Daoy (cell line): ENCODE measurements around the gene TPR. TPM values are rescaled to one million over a fixed set of nuclear protein-coding genes. Genes with fewer than 3 reads are reported as not detected.
"Not testable (repeated sequence)": the region's sequence is repeated elsewhere in the genome, so short reads cannot be mapped to it uniquely, and the experiment has no call there.

Experiments used
- DNase-seq: peaks from one replicate; pipeline ENCODE4 v3.0.0-alpha.2; 2015; ENCODE audit warnings: low read depth
- total RNA-seq: library from RNA; depleted of rRNA; stranded (reverse); fragments of >200 nt; shearing (Covaris generic); gene quantifications from 2 replicates; pipeline ENCODE4 v1.2.3, GENCODE V29; 2014; rRNA removed

The TPR gene
- total RNA-seq = 75.1 and 109 TPM in 2 replicates

DNA sequence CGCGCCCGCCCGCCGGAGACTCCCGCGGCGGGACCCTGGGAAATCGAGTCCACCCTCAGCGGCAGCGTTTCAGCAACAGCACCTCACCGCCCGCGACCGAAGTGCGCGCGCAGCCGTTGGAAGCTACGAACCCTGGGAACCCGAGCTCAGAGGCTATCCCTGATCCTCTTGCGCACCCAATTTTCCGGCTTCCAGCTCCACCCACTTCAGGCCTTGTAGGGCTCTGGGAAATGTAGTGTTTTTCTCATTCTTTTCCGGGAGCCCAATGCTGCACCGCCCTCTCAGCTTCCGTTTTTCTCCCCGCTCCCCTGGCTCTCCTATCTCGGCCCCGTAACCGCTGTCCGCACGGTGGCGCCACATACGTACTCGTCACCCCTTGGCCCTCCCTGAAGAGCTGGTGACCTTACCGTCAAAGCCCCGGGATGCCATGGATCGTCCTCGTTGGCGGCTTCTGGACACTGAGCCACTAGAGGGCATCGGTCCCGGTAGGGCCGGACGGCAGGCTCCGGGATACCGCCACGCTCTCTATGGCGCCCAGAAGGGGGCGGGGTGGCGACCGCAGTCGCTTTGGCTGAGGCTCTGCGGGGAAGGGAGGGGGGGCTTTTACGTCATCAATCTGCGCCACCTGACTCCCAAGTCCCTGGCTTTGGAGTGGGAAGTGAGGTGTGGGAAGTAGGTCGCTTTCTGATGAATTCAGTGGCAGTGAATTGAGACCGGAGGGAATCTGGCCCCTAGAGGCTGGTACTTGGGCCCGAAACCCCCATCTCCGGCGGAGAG lies at the start of gene TPR, which contains the start of gene ODR4:
TSS of gene TPR (minus strand) at position 102 of the 777 bp plus-strand sequence. CDS start 225 bp downstream, outside the sequence.
TSS of gene ODR4 (plus strand) at position 687 of the 777 bp plus-strand sequence. CDS start 3,948 bp downstream, outside the sequence.
- peak; percentile 99 for DNase-seq

DNA sequence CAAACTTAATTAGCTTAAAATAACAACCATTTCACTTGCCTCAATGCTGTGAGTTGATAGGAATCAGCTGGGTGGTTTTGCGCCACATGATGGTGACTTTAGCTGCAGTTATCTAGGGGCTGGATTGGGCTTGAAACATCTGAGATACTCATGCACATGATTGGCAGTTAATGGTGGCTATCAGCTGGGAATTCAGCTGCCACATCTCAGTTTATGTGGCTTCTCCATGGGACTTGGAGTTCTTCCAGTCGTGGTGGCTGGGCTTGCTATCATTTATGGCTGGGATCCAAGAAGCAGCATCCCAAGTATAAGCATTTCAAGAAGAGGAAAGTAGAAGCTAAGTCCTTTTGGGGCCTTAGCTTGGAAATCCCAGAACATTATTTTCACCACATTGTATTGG lies 49.5 kb upstream of the TPR start:
- DNase-seq = no peak

DNA sequence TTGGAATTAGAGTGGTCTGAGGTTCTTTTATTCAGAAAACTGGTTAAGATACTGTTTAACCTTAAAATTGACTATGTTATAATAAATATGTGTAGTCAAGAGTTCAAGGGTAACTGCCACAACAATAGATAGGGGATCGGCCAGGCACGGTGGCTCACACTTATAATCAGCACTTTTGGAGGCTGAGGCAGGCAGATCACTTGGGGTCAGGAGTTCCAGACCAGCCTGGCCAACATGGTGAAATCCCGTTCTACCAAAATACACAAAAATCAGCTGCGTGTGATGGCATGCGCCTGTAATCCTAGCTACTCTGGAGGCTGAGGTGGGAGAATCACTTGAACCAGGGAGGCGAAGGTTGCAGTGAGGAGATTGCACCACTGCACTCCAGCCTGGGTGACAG lies 46.4 kb upstream of the TPR start:
- no peak for DNase-seq

DNA sequence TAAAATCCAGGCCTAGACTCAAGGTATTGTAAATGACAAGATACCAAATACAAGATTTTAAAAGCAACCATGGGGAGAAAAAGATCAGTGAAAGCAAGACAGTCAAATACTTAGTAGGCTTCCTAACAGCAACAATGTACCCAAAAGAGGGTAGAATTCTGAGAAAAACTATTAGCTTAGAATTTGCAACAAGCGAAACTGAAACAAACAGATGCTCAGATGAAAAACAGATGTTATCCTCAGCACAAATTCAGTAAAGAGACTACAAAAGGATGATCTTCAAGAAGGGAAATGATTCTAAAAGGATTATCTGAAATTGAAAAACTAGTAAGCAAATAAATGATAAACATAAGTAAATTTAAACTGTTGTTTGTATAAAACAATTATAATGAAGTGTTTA lies 45.9 kb upstream of the TPR start:
- DNase-seq = no peak

DNA sequence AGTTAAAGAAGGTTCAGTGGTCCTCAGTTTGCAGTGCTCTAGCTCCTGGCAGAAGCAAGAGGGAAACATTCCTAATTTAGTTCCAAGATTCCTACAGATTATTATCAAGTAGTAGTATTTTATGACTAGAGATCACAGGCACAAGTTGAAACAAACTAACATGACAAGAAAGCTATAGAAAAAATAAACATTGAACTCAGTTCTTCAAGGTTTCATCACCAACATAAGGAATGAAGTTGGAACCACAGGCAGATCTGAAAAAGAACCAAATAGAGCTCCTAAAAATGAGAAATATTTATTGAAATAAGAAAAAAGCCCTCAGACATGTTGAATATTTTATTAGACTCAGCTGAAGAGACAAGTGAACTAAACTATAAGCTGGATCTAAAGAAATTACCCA lies 45.3 kb upstream of the TPR start:
- no peak for DNase-seq

DNA sequence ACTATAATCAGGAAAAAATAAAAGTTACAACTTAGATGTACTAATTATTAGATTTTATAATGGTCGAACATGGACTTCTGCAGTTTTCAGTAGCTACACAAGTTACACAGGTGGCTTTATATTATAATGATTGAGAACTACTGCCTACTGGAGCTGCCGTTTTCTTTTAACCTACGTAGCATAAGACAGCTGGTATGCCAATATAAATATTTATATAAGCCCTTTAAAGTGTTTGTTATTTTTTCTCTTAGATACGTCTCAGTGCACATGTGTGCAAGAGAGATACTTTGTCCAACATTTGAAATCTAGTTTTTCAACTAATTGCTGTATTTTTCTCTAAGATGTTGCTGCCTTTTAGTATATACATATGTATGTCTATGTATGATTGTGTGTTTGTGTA lies 43.5 kb upstream of the TPR start:
- no peak for DNase-seq

DNA sequence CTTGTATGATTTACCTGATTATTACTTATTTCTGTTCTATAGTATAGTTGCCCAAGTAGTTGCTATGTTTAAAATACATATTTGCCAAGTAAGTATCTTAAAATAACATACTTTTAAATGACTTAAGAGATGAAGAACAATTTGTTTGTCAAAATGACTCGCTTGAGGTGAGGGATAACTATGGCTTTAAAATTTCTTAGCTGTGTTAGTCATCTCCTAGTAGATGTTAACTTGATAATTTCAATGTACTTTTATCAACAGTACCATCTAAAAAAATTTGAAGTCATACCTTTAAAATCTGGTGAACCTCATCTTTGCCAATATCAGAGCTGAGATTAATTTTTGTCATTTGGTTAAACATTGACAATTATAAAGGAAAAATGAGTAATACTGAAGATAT lies 38.3 kb upstream of the TPR start:
- no peak for DNase-seq

DNA sequence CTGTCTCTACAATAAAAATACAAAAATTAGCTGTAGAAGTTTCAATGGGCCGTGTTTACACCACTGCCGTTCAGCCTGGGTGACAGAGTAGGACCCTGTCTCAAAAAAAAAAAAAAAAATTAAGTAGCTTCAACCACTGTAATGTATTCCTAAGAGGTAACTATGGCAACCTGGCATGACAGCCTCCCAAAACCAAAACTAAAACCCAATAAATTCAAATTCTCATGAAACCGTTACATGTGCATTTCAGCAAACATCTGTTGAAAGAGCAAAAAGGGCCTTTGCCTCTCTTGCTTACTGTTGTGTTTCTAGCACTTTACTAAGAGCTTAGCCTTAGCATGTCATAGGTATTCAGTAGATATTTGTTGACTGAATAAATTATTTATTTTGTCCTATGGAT lies 34.0 kb upstream of the TPR start:
- no peak for DNase-seq

DNA sequence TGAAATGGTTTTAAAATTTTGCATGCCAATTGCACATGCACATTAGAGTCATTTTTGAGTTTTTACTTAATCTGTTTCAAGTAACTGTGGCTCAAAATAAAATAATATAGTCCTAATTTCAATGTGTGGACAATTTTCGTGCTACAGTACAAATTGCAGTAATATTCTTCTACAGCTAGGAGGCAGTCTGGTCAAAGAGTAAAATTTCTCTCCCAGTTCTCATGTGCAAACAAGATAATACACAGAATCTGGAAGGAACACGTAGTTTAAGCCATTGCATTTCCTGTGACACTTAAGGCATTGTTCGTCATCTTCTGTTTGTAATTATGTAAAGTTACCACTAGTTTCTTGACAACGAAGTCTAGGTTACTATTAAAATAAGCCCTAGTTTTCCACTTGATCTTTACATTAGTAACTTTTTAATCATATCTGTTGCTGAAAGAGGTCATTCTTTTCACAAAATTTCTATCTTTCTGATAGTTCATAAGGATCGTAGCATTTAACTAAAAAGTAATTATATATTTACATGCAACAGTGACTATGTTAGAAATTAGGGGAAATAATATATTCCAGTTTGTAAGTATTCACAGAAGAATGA lies 29.5 kb upstream of the TPR start:
- peak; percentile 8 for DNase-seq

DNA sequence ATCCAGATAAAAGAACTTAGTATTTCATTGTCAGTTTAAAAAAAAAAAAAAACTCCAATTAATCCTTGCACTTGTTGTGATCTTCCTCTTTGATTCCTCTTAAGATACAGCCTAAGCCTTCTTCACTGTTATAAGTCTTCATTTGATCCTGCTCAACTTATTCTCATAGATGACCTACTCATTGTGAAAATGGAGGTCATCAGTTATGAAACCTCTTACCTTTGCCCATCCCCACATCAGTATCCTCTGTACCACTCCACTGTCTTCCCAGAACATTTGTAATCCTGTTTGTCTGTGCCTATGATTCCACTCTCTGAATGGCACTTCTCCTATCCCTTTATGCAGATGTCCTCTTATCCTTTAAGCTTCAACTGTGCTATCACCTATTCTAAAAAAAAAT lies 28.6 kb upstream of the TPR start:
- DNase-seq = no peak

DNA sequence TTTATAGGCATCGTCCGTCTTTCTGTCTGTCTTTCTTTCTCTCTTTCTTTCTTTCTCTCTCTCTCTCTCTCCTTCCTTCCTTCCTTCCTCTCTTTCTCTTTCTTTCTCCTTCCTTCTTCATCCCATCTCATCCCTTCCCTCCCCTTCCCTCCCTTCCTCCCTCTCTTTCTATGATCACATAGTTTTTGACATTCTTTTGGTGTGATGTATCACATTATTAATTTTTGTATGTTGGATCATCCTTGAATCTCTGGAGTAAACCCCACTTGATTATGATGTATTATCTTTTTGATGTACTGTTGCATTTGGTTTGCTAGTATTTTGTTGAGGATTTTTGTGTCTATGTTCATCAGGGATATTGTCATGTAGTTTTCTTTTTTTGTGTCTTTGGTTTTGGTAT lies 26.4 kb upstream of the TPR start:
- DNase-seq = not testable (repeated sequence)

DNA sequence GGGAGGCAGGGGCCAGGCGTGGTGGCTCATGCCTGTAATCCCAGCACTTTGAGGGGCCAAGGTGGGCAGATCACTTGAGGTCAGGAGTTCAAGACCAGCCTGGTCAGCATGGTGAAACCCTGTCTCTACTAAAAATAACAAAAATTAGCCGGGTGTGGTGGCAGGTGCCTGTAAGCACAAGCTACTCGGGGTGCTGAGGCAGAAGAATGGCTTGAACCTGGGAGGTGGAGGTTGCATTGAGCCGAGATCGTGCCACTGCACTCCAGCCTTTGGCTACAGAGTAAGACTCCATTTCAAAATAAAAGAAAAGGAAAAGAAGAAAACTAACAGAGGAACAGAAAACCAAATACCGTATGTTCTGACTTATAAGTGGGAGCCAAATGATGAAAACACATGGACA lies 17.7 kb upstream of the TPR start:
- not testable (repeated sequence) for DNase-seq

DNA sequence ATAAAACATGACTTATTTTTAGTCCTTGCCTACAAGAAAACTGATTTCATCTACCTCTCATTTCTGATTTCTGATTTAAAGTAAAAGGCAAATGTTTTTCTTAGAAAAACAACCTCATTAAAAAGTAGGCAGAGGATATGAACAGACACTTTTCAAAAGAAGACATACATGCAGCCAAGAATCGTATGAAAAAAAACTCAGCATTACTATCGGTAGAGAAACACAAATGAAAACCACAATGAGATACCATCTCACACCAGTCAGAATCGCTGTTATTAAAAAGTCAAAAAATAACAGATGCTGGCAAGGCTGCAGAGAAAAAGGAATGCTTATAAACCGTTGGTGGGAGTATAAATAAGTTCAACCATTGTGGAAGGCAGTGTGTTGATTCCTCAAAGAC lies 16.8 kb upstream of the TPR start:
- no peak for DNase-seq

DNA sequence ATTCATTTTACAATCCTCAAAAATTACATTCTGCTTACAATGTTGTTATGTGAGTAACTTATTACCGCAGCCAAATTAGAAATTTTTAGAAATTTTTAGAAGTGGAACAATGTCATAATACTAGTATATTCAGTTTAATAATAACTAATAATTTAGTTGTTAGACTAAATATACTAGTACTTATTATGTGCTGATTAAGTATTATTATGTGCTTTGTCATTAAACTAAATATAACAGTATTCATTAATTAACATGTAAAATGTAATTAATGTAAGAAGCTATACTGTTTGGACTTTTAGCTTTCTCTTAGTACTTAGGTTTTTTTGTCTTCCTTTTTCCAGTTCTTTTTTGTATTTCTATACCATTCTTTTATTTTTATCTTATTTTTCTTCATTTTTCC lies 15.9 kb upstream of the TPR start:
- DNase-seq = no peak

DNA sequence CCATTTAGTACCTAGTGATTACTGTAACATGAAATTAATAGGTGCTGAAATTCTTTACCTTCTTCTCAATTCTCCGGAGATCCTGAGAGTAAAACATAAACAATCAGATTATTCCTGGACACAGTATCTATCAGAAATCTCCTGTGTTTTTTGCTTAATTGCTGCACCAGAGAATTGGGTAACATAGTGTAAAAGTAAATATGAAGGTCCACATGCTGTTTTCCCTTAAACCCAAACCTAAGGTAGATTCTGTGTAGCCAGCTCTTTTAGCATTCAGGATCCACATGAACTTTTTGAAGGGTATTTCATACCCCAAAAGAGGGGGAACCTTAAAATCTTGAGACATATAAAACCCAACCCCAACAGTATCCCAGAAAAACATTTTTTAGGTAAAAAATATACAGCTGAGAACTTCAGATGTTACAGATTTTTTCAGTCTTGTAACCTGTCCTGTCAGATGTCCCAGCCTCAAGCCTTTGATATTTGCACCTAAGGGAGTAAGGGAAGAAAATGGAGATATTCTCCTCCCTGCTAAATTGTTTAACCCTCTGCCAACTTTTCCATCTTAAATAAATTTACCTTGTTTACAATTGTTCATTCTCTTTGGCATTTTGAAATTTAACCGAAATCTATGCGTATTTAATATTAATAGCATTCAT lies 11.8 kb upstream of the TPR start:
- no peak for DNase-seq

DNA sequence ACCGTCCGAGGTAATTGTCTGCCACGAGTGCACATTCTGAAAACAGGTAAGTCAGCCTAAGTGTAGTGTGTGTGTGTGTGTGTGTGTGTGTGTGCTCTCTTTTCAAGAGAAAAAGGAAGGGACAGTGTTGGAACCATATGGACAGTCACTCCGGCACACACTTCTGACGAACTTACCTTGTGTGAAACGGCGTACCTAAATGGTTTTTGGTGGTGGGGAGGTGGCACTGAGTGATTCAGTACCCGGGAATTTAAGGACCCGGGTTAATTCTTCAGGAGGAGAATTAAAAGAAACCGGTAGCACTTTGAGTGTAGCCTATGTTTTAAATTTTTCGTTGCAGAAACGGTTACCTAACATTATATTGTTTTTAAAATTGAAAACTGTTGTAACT lies 871 bp upstream of the TPR start:
- no peak for DNase-seq

DNA sequence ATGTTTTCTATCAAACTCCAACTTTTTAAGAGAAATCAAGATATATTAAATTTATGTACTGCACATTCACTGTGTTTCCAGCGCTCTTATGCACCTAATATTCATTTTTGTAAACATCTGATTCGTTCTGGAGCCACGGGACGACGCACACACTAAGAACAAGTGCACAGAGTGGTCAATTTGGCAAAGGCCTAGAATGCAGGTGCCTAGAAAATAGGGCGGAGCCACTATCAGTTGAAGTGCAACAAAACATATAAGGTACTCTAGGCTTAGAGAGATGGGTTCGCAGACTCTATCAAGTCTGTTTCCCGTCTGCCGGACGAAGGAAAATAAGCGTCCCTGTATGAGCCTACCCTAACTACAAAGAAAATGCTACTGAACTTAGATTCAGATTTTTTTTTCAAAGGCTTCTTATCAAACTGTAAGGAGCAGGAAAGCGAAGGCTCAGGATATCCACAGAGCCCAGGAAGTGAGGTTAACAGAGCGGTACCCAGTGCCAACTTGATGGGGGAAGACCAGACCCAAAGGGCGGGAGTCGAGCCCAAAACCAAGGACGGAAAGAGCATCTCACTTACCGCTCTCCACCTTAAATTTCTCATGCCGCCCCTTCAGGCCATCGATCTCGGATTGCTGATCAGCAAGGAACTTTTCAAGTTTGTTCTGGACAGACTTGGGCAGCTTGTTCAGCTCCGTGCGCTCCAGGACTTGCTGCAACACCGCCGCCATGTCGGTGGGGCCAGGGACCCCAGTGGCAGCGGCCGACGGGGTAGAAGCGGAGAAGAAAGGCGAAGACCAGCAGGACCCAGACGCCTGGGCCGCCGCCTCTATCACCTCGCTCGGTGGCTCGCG lies 526 bp downstream of the TPR start:
- peak; percentile 7 for DNase-seq

DNA sequence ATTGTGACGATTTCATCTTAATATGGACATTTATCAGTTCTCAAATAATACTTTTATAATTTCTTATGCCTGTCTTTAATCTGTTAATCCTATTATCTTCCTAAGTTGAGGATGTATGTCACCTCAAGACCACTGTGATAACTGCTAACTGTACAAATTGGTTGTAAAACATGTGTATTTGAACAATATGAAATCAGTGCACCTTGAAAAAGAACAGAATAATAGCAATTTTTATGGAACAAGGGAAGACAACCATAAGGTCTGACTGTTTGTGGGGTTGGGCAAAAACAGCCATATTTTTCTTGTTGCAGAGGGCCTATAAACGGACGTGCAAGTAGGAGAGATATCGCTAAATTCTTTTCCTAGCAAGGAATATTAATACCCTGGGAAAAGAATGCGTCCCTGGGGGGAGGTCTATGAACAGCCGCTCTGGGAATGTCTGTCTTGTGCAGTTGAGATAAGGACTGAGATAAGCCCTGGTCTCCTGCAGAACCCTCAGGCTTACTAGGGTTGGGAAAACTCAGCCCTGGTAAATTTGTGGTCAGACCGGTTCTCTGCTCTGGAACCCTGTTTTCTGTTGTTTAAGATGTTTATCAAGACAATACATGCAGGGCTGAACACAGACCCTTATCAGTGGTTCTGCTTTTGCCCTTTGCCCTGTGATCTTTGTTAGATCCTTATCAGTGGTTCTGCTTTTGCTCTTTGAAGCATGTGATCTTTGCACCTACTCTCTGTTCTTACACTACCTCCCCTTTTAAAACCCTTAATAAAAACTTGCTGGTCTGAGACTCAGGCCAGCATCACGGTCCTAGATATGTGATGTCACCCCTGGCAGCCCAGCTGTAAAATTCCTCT lies 27.0 kb downstream of the TPR start:
- not testable (repeated sequence) for DNase-seq

DNA sequence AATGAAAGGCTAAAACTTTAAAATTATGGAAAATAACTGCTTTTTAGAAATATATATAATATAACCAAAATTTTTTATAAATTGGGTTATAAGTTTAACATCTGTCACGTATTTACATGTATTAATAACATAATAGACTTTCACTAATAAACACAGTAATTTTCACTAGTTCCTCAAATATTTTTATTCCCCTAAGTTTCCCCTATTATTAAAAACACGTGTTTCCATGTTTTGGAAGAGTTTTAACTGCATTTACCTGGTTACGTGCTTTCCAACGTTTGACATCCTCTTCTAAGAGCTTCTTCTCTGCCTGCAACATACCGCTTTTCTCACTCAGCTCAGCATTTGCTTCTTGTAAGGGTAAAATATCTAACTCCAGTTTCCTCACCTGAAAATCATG lies 34.3 kb downstream of the TPR start:
- no peak for DNase-seq

DNA sequence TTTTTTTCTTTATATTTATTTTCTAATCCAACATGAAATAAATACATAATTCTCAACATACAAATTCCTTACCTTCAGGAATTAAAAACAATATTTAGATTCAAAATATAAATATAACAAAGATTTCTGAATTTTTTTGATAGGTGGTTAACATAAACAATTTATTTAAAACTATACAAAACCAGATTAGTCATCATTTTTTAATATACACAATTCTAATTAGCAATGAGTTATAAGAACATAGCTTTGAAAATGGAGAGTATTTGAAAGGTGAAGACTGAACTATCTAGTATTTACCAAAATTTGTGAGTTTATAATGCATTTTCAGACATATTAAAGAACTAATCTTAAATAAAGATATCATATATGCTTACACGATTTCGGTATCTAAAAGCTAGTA lies 37.5 kb downstream of the TPR start:
- no peak for DNase-seq

DNA sequence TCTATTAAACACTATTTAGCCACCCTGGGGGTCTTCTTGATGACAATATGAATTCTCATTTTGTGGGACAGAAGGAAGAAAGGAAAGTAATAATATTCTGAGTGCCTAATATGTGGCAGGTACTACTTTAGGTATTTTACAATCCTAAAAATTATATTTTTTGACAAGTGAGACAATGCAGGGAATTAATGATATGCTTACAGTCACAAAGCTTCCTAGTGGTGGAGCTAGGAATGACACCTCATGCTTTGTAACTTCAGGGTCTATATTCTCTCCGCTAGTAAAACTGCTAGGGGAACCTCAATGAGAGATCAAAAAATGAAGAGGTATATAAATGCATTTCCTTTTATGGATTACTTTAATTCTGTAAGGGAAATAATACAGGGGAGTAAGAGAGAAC lies 44.3 kb downstream of the TPR start:
- no peak for DNase-seq
